H9 (cell line): ENCODE data around the gene LSMEM2. TPM values are rescaled to one million over a fixed set of nuclear protein-coding genes. Genes with fewer than 3 reads are reported as not detected.

Source experiments
- DNase-seq: peaks from one replicate; pipeline ENCODE4 v3.0.0-alpha.2; 2017
- H2AFZ ChIP-seq: one replicate; pipeline ENCODE4 v1.6.1; 2013; ENCODE audit warnings: mild to moderate bottlenecking, low read length, control low read depth, moderate library complexity
- H2AK5ac ChIP-seq: 2 replicates; pipeline ENCODE4 v1.6.1; 2013; ENCODE audit warnings: low read length, control low read depth, mixed read lengths; ENCODE audit not compliant: insufficient read length
- H2BK120ac ChIP-seq: one replicate; pipeline ENCODE4 v1.6.1; 2013; ENCODE audit warnings: low read depth, mild to moderate bottlenecking, low read length, control low read depth, inconsistent platforms; ENCODE audit not compliant: poor library complexity, severe bottlenecking
- H2BK12ac ChIP-seq: 2 replicates; pipeline ENCODE4 v1.6.1; 2013; ENCODE audit warnings: low read length, control low read depth, mixed read lengths, low read depth; ENCODE audit not compliant: insufficient read length
- H2BK15ac ChIP-seq: 2 replicates; pipeline ENCODE4 v1.6.1; 2013; ENCODE audit warnings: low read depth, low read length, control low read depth
- H2BK20ac ChIP-seq: one replicate; pipeline ENCODE4 v1.6.1; 2013; ENCODE audit warnings: low read depth, mild to moderate bottlenecking, low read length, control low read depth, inconsistent platforms; ENCODE audit not compliant: poor library complexity, severe bottlenecking
- H2BK5ac ChIP-seq: 2 replicates; pipeline ENCODE4 v1.6.1; 2013; ENCODE audit warnings: low read length, control low read depth, mixed read lengths; ENCODE audit not compliant: insufficient read length
- H3K14ac ChIP-seq: 2 replicates; pipeline ENCODE4 v1.6.1; 2013; ENCODE audit warnings: low read length, control low read depth; ENCODE audit not compliant: insufficient read depth
- H3K18ac ChIP-seq: 2 replicates; pipeline ENCODE4 v1.6.1; 2013; ENCODE audit warnings: low read depth, mild to moderate bottlenecking, mixed read lengths, low read length, control low read depth; ENCODE audit not compliant: insufficient read length
- H3K23ac ChIP-seq: 2 replicates; pipeline ENCODE4 v1.6.1; 2013; ENCODE audit warnings: low read length, control low read depth, mixed read lengths, low read depth; ENCODE audit not compliant: insufficient read length
- H3K23me2 ChIP-seq: 2 replicates; pipeline ENCODE4 v1.6.1; 2013; ENCODE audit warnings: low read depth, mild to moderate bottlenecking, mixed read lengths, low read length, control low read depth; ENCODE audit not compliant: insufficient read length, poor library complexity, severe bottlenecking
- H3K27ac ChIP-seq: 2 replicates; pipeline ENCODE4 v1.5.1; 2013; ENCODE audit warnings: low read length, control low read depth, mixed read lengths, low read depth; ENCODE audit not compliant: insufficient read length
- H3K27me3 ChIP-seq: 2 replicates; pipeline ENCODE4 v1.6.1; 2013; ENCODE audit warnings: low read length, control low read depth, inconsistent platforms; ENCODE audit not compliant: insufficient read depth
- H3K4ac ChIP-seq: 2 replicates; pipeline ENCODE4 v1.6.1; 2013; ENCODE audit warnings: low read depth, mild to moderate bottlenecking, control low read depth, inconsistent platforms, low read length, moderate library complexity
- H3K4me1 ChIP-seq: 2 replicates; pipeline ENCODE4 v1.6.1; 2013; ENCODE audit warnings: low read length, control low read depth, inconsistent platforms; ENCODE audit not compliant: insufficient read depth
- H3K4me2 ChIP-seq: 2 replicates; pipeline ENCODE4 v1.6.1; 2013; ENCODE audit warnings: low read length, control low read depth, mixed read lengths; ENCODE audit not compliant: insufficient read length, insufficient read depth
- H3K56ac ChIP-seq: 2 replicates; pipeline ENCODE4 v1.6.1; 2013; ENCODE audit warnings: low read depth, mild to moderate bottlenecking, mixed read lengths, low read length, control low read depth; ENCODE audit not compliant: insufficient read length
- H3K79me1 ChIP-seq: 2 replicates; pipeline ENCODE4 v1.6.1; 2013; ENCODE audit warnings: low read depth, mild to moderate bottlenecking, moderate library complexity, low read length, control low read depth, inconsistent platforms; ENCODE audit not compliant: insufficient read depth, poor library complexity, severe bottlenecking
- H3K79me2 ChIP-seq: 2 replicates; pipeline ENCODE4 v1.6.1; 2013; ENCODE audit warnings: low read length, control low read depth, inconsistent platforms; ENCODE audit not compliant: insufficient read depth
- H3K9ac ChIP-seq: 2 replicates; pipeline ENCODE4 v1.6.1; 2013; ENCODE audit warnings: low read length, control low read depth, mixed read lengths; ENCODE audit not compliant: insufficient read length; ENCODE audit errors: extremely low read depth
- H3K9me3 ChIP-seq: one replicate; pipeline ENCODE4 v1.6.1; 2013; ENCODE audit warnings: low read depth, low read length, inconsistent platforms; ENCODE audit not compliant: control insufficient read depth
- H3T11ph ChIP-seq: one replicate; pipeline ENCODE4 v1.6.1; 2013; ENCODE audit warnings: mild to moderate bottlenecking, low read length, control low read depth, inconsistent platforms
- H4K20me1 ChIP-seq: one replicate; pipeline ENCODE4 v1.6.1; 2013; ENCODE audit not compliant: control insufficient read depth, insufficient read length, insufficient read depth
- H4K5ac ChIP-seq: 2 replicates; pipeline ENCODE4 v1.6.1; 2013; ENCODE audit warnings: low read depth, mild to moderate bottlenecking, mixed read lengths, low read length, control low read depth; ENCODE audit not compliant: insufficient read length
- H4K8ac ChIP-seq: replicated peaks from 2 replicates; pipeline ENCODE4 v1.6.1; 2013; ENCODE audit warnings: low read length, control low read depth, mixed read lengths, low read depth; ENCODE audit not compliant: insufficient read length
- H4K91ac ChIP-seq: 2 replicates; pipeline ENCODE4 v1.6.1; 2013; ENCODE audit warnings: low read depth, mild to moderate bottlenecking, moderate library complexity, mixed read lengths, low read length, control low read depth; ENCODE audit not compliant: insufficient read length
- H3K27ac Mint-ChIP-seq, 3 experiments: 2 replicates in 2 of 3; 3 replicates in 1 of 3; pipeline ENCODE4 v1.8.0; 2020 to 2021; ENCODE audit warnings: mixed read lengths in 3 of 3, mild to moderate bottlenecking in 1 of 3, moderate library complexity in 1 of 3
- H3K27me3 Mint-ChIP-seq: 2 replicates; pipeline ENCODE4 v1.8.0; 2021; ENCODE audit warnings: low read depth, mild to moderate bottlenecking, moderate library complexity, mixed read lengths
- H3K36me3 Mint-ChIP-seq, 3 experiments: 2 replicates in 2 of 3; 3 replicates in 1 of 3; pipeline ENCODE4 v1.8.0; 2020 to 2021; ENCODE audit warnings: low read depth in 3 of 3, mixed read lengths in 3 of 3; ENCODE audit not compliant: insufficient read depth in 1 of 3
- H3K4me1 Mint-ChIP-seq, 2 experiments: 2 replicates each; pipeline ENCODE4 v1.8.0; 2020; ENCODE audit warnings: mixed read lengths in 2 of 2
- H3K4me3 Mint-ChIP-seq, 2 experiments: 2 replicates in 1 of 2; 3 replicates in 1 of 2; pipeline ENCODE4 v1.8.0; 2020 to 2021; ENCODE audit warnings: mild to moderate bottlenecking in 2 of 2, mixed read lengths in 2 of 2, moderate library complexity in 1 of 2
- H3K9me3 Mint-ChIP-seq, 2 experiments: 2 replicates in 1 of 2; 3 replicates in 1 of 2; pipeline ENCODE4 v1.8.0; 2020; ENCODE audit warnings: mild to moderate bottlenecking in 2 of 2, mixed read lengths in 2 of 2, moderate library complexity in 1 of 2
- CTCF ChIP-seq: fragments of 200-600 bp; sonication (generic); conservative IDR thresholded peaks from 3 replicates; pipeline ENCODE4 v1.8.0; 2021; ENCODE audit warnings: antibody characterized with exemption, mild to moderate bottlenecking
- WGBS: extraction: QIAGEN DNeasy Blood & Tissue Kit; methylation state at CpG from one replicate; pipeline ENCODE4 v1.1.7; 2013; ENCODE audit warnings: missing lambda C conversion rate, low lambda C conversion rate, mixed read lengths; ENCODE audit not compliant: insufficient read length; ENCODE audit errors: extremely low coverage; 5-methylcytosine and 5-hydroxymethylcytosine counted together
- total RNA-seq: library from RNA; stranded (reverse); gene quantifications from 2 replicates; pipeline ENCODE4 v1.2.1, GENCODE V29; 2021

LSMEM2 gene
- total RNA-seq, 1 experiment from 2014 or later = 0.50 TPM

GRCh38 chr3:50238549-50239026 lies 40.3 kb upstream of the LSMEM2 start:
- H3K27ac Mint-ChIP-seq = peak overlapping the region in 2 of 3 experiments; percentile 58 to 74; a peak in 4 of 7 replicates
- peaks cover 30% of the 10 kb centered on the region; the same call in 1 of the 2 replicates for H3K79me2 ChIP-seq
- no peak overlapping the region for H4K8ac ChIP-seq

More at GRCh38 chr3:50238549-50239026, 40.3 kb upstream of the LSMEM2 start:
- Histone ChIP-seq H3K56ac (no peak overlapping the region), H4K91ac (no peak overlapping the region), H4K5ac (no peak overlapping the region), H3K27ac (no peak overlapping the region), H2AK5ac (no peak overlapping the region), H3K4ac (no peak overlapping the region), H3K23ac (no peak overlapping the region), H2BK5ac (no peak overlapping the region), H3K14ac (no peak overlapping the region), H3K23me2 (peaks cover 17% of the 10 kb centered on the region), H3K4me2 (peak overlapping the region; percentile 91), H4K20me1 (no peaks in the 10 kb centered on the region), H3K27me3 (no peaks in the 10 kb centered on the region), H3T11ph (no peak overlapping the region), H3K9me3 (no peaks in the 10 kb centered on the region), H2AFZ (no peak overlapping the region), H2BK20ac (no peak overlapping the region), H2BK12ac (no peak overlapping the region), H3K18ac (no peak overlapping the region), H2BK15ac (no peak overlapping the region), H3K9ac (no peak overlapping the region), H3K79me1 (peaks cover 11% of the 10 kb centered on the region), H3K4me1 (peaks cover 15% of the 10 kb centered on the region; the same call in 1 of the 2 replicates), H2BK120ac (no peak overlapping the region)
- WGBS = no CpG with 5 or more reads among the region's 7 CpGs
- H3K4me1 Mint-ChIP-seq = peaks cover 60 to 68% of the 10 kb centered on the region in 2 experiments
- peak; percentile 32; the same call in 2 of the 3 replicates for TF ChIP-seq CTCF
- no peaks in the 10 kb centered on the region for H3K9me3 Mint-ChIP-seq
- H3K36me3 Mint-ChIP-seq = peaks cover 6 to 11% (median 10%) of the 10 kb centered on the region in 3 experiments; a peak in 4 of 7 replicates
- H3K4me3 Mint-ChIP-seq = peak overlapping the region; percentile 96 to 99; a peak in 4 of 5 replicates
- no peak for DNase-seq
- H3K27me3 Mint-ChIP-seq = no peaks in the 10 kb centered on the region
